ENCODE measurements around the gene RAPGEF4. TPM values are rescaled to one million over a fixed set of nuclear protein-coding genes. Genes with fewer than 3 reads are reported as not detected.

Gene RAPGEF4
- total RNA-seq, 1 experiment from 2014 or later: not detected

DNA sequence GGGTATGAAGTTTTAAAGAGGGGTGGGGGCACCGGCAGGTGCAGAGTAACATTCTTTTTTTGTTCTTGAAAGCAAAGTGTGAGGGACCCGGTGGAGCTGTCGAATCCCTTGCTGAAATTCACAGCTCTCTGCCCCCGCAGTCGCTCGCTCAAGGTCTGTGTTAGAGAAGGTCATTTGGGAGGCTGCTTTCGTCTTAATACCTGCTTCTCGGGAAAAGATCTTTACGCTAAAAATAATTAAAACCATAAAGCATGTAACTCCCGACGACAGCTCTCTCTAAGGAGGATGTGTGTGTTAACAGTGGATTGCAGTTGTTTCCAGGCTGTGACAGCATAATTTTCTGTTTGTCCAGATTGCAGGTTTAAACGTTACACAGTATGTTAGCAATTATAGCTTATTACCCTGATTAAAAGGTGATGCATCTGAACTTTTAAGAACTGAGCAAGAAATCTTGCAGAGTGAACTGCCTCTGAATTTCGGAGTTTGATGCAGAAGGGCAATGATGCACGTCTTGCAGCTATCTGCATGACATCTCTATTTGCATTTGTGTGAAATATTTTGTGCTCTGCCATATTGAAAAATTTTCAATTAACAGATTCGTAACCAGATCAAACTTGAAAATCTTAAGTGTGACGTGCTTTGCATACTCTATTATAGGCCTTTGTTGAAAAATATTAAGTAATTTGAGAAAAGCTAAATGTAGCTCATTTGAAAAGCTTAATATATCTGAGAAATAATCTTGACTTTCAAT is 954 bp downstream of the RAPGEF4 start:
- TF ChIP-seq, protein P1, sequence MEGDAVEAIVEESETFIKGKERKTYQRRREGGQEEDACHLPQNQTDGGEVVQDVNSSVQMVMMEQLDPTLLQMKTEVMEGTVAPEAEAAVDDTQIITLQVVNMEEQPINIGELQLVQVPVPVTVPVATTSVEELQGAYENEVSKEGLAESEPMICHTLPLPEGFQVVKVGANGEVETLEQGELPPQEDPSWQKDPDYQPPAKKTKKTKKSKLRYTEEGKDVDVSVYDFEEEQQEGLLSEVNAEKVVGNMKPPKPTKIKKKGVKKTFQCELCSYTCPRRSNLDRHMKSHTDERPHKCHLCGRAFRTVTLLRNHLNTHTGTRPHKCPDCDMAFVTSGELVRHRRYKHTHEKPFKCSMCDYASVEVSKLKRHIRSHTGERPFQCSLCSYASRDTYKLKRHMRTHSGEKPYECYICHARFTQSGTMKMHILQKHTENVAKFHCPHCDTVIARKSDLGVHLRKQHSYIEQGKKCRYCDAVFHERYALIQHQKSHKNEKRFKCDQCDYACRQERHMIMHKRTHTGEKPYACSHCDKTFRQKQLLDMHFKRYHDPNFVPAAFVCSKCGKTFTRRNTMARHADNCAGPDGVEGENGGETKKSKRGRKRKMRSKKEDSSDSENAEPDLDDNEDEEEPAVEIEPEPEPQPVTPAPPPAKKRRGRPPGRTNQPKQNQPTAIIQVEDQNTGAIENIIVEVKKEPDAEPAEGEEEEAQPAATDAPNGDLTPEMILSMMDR (IDR thresholded peaks at IDR 0.05; ENCODE audit: unreplicated experiment): no peak
- no peak for DNase-seq (ENCODE audit: unreplicated experiment)
- Mint-ChIP-seq H3K36me3 (ENCODE audit: insufficient read depth, unreplicated experiment) (no peaks in the 10 kb centered on the region), H3K27me3 (ENCODE audit: insufficient read depth, unreplicated experiment) (peaks cover 15% of the 10 kb centered on the region), H3K27ac (ENCODE audit: low read depth, unreplicated experiment) (no peak overlapping the region), H3K4me3 (ENCODE audit: unreplicated experiment) (peak overlapping the region; percentile 40), H3K4me1 (ENCODE audit: insufficient read depth, unreplicated experiment) (no peaks in the 10 kb centered on the region), H3K9me3 (ENCODE audit: unreplicated experiment) (no peaks in the 10 kb centered on the region)
- BruUV-seq (replicated peaks): no TSS peak
- ChIA-PET POLR2A (interaction anchor here (0.7 kb wide), 1 partner anchor 936 kb away, joined by 3 read pairs; no protein-coding TSS in a partner anchor), CTCF (interaction anchor here (1.3 kb wide), 1 partner anchor 32 kb away, joined by 3 read pairs; no protein-coding TSS in a partner anchor)
- intact Hi-C loops (cut with micrococcal nuclease): no loop called here

DNA sequence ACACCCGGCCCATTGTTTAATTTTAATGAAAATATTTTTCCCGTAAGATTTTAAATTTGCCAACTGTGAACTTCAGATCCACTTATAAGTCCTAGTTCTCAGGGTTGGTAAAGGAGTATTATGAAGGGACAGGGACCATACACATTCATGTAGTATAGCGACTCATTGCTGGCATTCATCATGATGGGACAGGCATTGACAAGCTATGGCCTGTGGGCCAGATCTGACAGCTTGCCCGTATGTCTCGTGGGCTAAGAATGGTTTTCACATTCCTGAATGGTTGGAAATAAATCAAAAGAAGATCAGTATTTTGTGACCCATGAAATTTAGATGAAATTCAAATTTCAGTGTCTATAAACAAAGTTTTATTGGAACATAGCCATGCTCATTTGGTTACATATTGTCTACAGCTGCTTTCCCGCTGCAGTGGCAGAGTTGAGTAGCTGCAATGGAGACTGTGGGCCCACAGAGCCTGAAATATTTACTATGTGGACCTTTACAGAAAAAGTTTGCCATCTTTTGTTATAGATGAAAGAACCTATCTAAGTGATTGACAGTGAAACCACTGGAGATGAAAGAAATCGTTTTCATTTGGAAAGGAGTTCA is 4.1 kb downstream of the RAPGEF4 start:
- H3K4me1 Mint-ChIP-seq (ENCODE audit: insufficient read depth, unreplicated experiment): no peaks in the 10 kb centered on the region
- DNase-seq (ENCODE audit: unreplicated experiment): no peak
- ChIA-PET CTCF (no interaction called here), POLR2A (no interaction called here)
- TF ChIP-seq, protein P1 (IDR thresholded peaks at IDR 0.05; ENCODE audit: unreplicated experiment): no peak
- H3K4me3 Mint-ChIP-seq (ENCODE audit: unreplicated experiment): no peak overlapping the region
- H3K36me3 Mint-ChIP-seq (ENCODE audit: insufficient read depth, unreplicated experiment): no peaks in the 10 kb centered on the region
- no peak overlapping the region for H3K27ac Mint-ChIP-seq (ENCODE audit: low read depth, unreplicated experiment)
- intact Hi-C loops (cut with micrococcal nuclease): no loop called here
- H3K9me3 Mint-ChIP-seq (ENCODE audit: unreplicated experiment): peaks cover 11% of the 10 kb centered on the region
- H3K27me3 Mint-ChIP-seq (ENCODE audit: insufficient read depth, unreplicated experiment): peaks cover 15% of the 10 kb centered on the region
- no TSS peak for BruUV-seq (replicated peaks)

DNA sequence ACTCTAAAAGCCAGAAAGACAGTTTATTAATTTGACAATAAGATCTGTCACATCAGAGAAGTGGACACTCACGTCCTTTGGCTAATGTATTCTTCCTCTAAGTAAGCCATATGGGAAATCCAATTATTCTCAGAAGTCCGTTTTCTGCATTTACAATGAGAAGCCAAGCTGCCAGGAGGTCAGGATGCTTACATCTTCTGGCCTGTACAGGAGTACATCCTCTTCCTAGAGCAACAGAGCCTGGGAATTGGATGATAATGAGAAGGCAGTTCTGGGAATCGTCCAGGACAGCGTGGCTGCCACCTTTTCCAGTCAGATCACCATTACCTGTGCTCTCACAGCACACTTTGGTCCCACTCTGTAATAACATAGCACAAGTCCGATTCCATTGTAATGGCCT is 5.2 kb downstream of the RAPGEF4 start:
- no peak overlapping the region for H3K27ac Mint-ChIP-seq (ENCODE audit: low read depth, unreplicated experiment)
- no peak overlapping the region for H3K4me3 Mint-ChIP-seq (ENCODE audit: unreplicated experiment)
- H3K4me1 Mint-ChIP-seq (ENCODE audit: insufficient read depth, unreplicated experiment): no peaks in the 10 kb centered on the region
- TF ChIP-seq, protein P1 (IDR thresholded peaks at IDR 0.05; ENCODE audit: unreplicated experiment): no peak
- no TSS peak for BruUV-seq (replicated peaks)
- peaks cover 15% of the 10 kb centered on the region for H3K27me3 Mint-ChIP-seq (ENCODE audit: insufficient read depth, unreplicated experiment)
- no peaks in the 10 kb centered on the region for H3K36me3 Mint-ChIP-seq (ENCODE audit: insufficient read depth, unreplicated experiment)
- intact Hi-C loops (cut with micrococcal nuclease): no loop called here
- ChIA-PET CTCF (interaction anchor here (0.6 kb wide), 1 partner anchor 1418 kb away, joined by 3 read pairs; no protein-coding TSS in a partner anchor), POLR2A (interaction anchor here (0.6 to 0.7 kb wide), 2 partner anchors 59 to 156 kb away, joined by 4 to 5 read pairs; no protein-coding TSS in a partner anchor)
- DNase-seq (ENCODE audit: unreplicated experiment): no peak
- peaks cover 11% of the 10 kb centered on the region for H3K9me3 Mint-ChIP-seq (ENCODE audit: unreplicated experiment)

DNA sequence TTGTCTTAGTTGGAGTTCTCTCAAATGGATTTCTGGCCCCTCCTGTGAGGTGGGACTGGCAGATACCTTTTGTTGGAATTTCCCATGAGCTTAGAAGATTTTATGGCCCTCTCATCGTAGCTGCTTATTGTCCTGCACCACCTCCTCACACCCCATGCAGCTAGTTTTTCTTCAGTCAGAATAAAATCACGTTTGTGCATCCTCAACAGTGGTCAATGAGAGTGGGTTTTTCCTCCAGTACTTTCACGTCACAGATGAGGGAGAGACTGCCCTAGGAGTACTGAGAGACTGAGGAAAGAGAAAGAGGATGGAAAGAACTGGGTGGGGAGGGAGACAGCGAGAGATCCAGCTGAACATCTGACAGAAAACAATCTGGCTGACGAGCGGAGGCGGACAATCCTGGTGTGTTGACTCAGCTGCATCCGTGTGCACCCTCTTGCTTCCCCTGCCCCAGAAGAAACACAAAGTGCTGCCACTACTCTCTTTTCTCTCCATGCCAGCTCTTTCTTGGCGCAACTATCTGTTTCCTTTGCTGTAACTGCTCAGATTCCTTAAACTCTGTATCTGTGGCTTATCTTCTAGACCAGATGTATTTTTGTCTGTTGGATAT is 7.4 kb downstream of the RAPGEF4 start:
- DNase-seq (ENCODE audit: unreplicated experiment): no peak
- ChIA-PET POLR2A (no interaction called here), CTCF (interaction anchor here (0.6 kb wide), 1 partner anchor 1758 kb away, joined by 3 read pairs; no protein-coding TSS in a partner anchor)
- intact Hi-C loops (cut with micrococcal nuclease): no loop called here
- Mint-ChIP-seq H3K4me3 (ENCODE audit: unreplicated experiment) (no peak overlapping the region), H3K36me3 (ENCODE audit: insufficient read depth, unreplicated experiment) (no peaks in the 10 kb centered on the region), H3K27me3 (ENCODE audit: insufficient read depth, unreplicated experiment) (no peaks in the 10 kb centered on the region), H3K4me1 (ENCODE audit: insufficient read depth, unreplicated experiment) (no peaks in the 10 kb centered on the region), H3K9me3 (ENCODE audit: unreplicated experiment) (peaks cover 11% of the 10 kb centered on the region), H3K27ac (ENCODE audit: low read depth, unreplicated experiment) (no peak overlapping the region)
- TF ChIP-seq, protein P1 (IDR thresholded peaks at IDR 0.05; ENCODE audit: unreplicated experiment): no peak
- no TSS peak for BruUV-seq (replicated peaks)

Measured in MCF 10A (cell line).